Natural killer cell (primary cell): Measurements from ENCODE around the gene CDK5. TPM values are rescaled to one million over a fixed set of nuclear protein-coding genes. Genes with fewer than 3 reads are reported as not detected.
A peak's percentile ranks its signal among the peaks of the same experiment; 100 is the strongest.

Experiments
- ATAC-seq, 3 donors: fragments of 150-1000 bp in 2 of 3; fragments of 200-7000 bp in 1 of 3; cut with Tn5 transposase; 1 replicate in 1 of 3; 2 replicates in 2 of 3; pipeline ENCODE4 v1.10.0; 2021; ENCODE audit warnings: mild to moderate bottlenecking in 2 of 3, moderate library complexity in 2 of 3
- DNase-seq, 2 donors: peaks; one replicate each; pipeline versions ENCODE4 v3.0.0 to v3.0.0-alpha.2; 2013 to 2021; ENCODE audit warnings: mixed read lengths in 1 of 2
- H3K27ac ChIP-seq: one replicate; pipeline ENCODE4 v1.5.1; 2013; ENCODE audit warnings: mild to moderate bottlenecking, low read length
- H3K27me3 ChIP-seq: one replicate; pipeline ENCODE4 v1.6.1; 2013; ENCODE audit warnings: low read length; ENCODE audit not compliant: control insufficient read depth, insufficient read depth
- H3K36me3 ChIP-seq: one replicate; pipeline ENCODE4 v1.6.1; 2013; ENCODE audit warnings: low read length; ENCODE audit not compliant: control insufficient read depth, insufficient read depth
- H3K4me1 ChIP-seq: one replicate; pipeline ENCODE4 v1.6.1; 2013; ENCODE audit warnings: low read length; ENCODE audit not compliant: control insufficient read depth, insufficient read depth
- H3K4me3 ChIP-seq: one replicate; pipeline ENCODE4 v1.5.1; 2013; ENCODE audit warnings: low read length
- H3K9me3 ChIP-seq: one replicate; pipeline ENCODE4 v1.6.1; 2013; ENCODE audit warnings: low read length; ENCODE audit not compliant: control insufficient read depth, insufficient read depth
- H3K27ac Mint-ChIP-seq, 2 donors: one replicate each; pipeline ENCODE4 v1.8.0; 2022; ENCODE audit warnings: mild to moderate bottlenecking in 2 of 2, mixed read lengths in 2 of 2, moderate library complexity in 1 of 2
- H3K27me3 Mint-ChIP-seq, 2 donors: one replicate each; pipeline ENCODE4 v1.8.0; 2022; ENCODE audit warnings: low read depth in 2 of 2, mixed read lengths in 2 of 2
- H3K36me3 Mint-ChIP-seq: one replicate; pipeline ENCODE4 v1.8.0; 2022; ENCODE audit warnings: mixed read lengths
- H3K4me1 Mint-ChIP-seq, 2 donors: one replicate each; pipeline ENCODE4 v1.8.0; 2022; ENCODE audit warnings: mixed read lengths in 2 of 2
- H3K4me3 Mint-ChIP-seq: one replicate; pipeline ENCODE4 v1.8.0; 2022; ENCODE audit warnings: mild to moderate bottlenecking, moderate library complexity, mixed read lengths
- H3K9me3 Mint-ChIP-seq, 2 donors: one replicate each; pipeline ENCODE4 v1.8.0; 2022; ENCODE audit warnings: mixed read lengths in 2 of 2
- WGBS: methylation state at CpG from one replicate; pipeline ENCODE4 v1.1.7; 2013; ENCODE audit warnings: missing lambda C conversion rate; ENCODE audit not compliant: insufficient coverage; 5-methylcytosine and 5-hydroxymethylcytosine counted together
- intact Hi-C: fragments of 100-400 bp; cut with micrococcal nuclease; formaldehyde crosslinking; loops from one replicate; pipeline ENCODE4 v1.14.2; 2022
- total RNA-seq, 4 donors: library from RNA; stranded (reverse); fragments of 120-200 nt in 1 of 4; gene quantifications; one replicate each; pipeline versions ENCODE4 v1.2.3 to v1.2.4, GENCODE V29; 2013 to 2022
- TF ChIP-seq, protein P1 (sequence below): fragments of 200-600 bp; IDR thresholded peaks from one replicate; pipeline ENCODE4 v1.8.0; 2022; ENCODE audit warnings: antibody characterized with exemption

Gene CDK5
- total RNA-seq, 3 donors from 2014 or later (not counting 1 experiment from before 2014, with no cell fraction given), result 6.2 to 8.0 (median 6.6) TPM

DNA sequence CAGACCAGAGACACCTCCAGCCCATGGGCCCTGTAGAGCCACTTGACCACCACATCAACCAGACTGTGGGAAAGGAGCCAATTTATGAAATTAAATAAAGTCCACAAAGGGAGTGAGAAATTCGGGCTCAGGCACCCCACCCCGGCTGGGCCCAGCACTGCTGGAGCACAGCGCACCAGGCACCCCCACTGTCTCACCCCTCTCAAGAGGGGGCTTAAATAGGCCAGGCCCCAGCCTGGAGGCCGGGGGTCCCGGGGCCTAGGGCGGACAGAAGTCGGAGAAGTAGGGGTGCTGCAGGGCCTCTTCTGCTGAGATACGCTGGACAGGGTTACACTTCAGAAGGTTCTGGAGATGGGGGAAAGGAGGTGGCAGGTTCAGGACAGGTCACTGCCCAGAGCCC, 3.9 kb downstream of the CDK5 start:
- no peaks in the 10 kb centered on the region for H3K36me3 Mint-ChIP-seq
- DNase-seq (no peak), ATAC-seq (no peak)
- peaks cover 21% of the 10 kb centered on the region for H3K4me1 ChIP-seq
- H3K27ac Mint-ChIP-seq, result no peak overlapping the region
- no peaks in the 10 kb centered on the region for H3K36me3 ChIP-seq
- no peaks in the 10 kb centered on the region for H3K27me3 ChIP-seq
- TF ChIP-seq, protein P1, sequence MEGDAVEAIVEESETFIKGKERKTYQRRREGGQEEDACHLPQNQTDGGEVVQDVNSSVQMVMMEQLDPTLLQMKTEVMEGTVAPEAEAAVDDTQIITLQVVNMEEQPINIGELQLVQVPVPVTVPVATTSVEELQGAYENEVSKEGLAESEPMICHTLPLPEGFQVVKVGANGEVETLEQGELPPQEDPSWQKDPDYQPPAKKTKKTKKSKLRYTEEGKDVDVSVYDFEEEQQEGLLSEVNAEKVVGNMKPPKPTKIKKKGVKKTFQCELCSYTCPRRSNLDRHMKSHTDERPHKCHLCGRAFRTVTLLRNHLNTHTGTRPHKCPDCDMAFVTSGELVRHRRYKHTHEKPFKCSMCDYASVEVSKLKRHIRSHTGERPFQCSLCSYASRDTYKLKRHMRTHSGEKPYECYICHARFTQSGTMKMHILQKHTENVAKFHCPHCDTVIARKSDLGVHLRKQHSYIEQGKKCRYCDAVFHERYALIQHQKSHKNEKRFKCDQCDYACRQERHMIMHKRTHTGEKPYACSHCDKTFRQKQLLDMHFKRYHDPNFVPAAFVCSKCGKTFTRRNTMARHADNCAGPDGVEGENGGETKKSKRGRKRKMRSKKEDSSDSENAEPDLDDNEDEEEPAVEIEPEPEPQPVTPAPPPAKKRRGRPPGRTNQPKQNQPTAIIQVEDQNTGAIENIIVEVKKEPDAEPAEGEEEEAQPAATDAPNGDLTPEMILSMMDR, result no peak
- intact Hi-C loops, result no loop called here
- no peaks in the 10 kb centered on the region for H3K9me3 Mint-ChIP-seq
- WGBS, result 89% methylated on average over 8 of the region's 8 CpGs
- H3K27ac ChIP-seq, result no peak overlapping the region
- peaks cover 14 to 25% of the 10 kb centered on the region in 2 donors for H3K4me1 Mint-ChIP-seq
- no peak overlapping the region for H3K4me3 Mint-ChIP-seq
- peaks cover 0 to 9% of the 10 kb centered on the region in 2 donors for H3K27me3 Mint-ChIP-seq
- H3K4me3 ChIP-seq, result no peak overlapping the region
- H3K9me3 ChIP-seq, result no peaks in the 10 kb centered on the region

DNA sequence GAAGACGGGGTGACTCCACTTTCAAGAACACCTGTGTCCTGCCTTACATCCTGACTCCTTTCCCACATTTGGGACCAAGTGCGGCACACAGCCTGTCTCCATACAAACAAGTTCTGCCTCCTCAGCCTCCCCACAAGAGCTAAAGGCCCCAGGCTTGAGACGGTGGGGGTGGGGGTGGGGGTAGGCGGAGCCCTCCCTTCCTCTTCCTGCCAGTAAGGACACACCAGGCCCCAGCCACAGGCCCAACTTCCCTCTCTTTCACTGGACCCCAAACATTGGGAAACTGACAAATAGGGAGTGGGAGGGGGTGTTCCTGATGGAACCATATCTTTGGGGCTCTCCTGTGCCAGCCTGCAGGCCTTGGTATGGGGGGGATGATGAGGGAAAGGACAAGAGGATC, 4.6 kb downstream of the CDK5 start:
- H3K27ac Mint-ChIP-seq, result no peak overlapping the region
- Histone ChIP-seq H3K27ac (no peak overlapping the region), H3K9me3 (no peaks in the 10 kb centered on the region), H3K27me3 (no peaks in the 10 kb centered on the region), H3K4me1 (peaks cover 15% of the 10 kb centered on the region), H3K4me3 (no peak overlapping the region), H3K36me3 (no peaks in the 10 kb centered on the region)
- no peaks in the 10 kb centered on the region for H3K9me3 Mint-ChIP-seq
- DNase-seq, result no peak
- H3K4me1 Mint-ChIP-seq, result peaks cover 9 to 25% of the 10 kb centered on the region in 2 donors
- H3K4me3 Mint-ChIP-seq, result no peak overlapping the region
- 83% methylated on average over 1 of the region's 4 CpGs for WGBS
- TF ChIP-seq, protein P1, result no peak
- H3K27me3 Mint-ChIP-seq, result peaks cover 0 to 9% of the 10 kb centered on the region in 2 donors
- no peak for ATAC-seq
- intact Hi-C loops, result no loop called here
- H3K36me3 Mint-ChIP-seq, result no peaks in the 10 kb centered on the region

DNA sequence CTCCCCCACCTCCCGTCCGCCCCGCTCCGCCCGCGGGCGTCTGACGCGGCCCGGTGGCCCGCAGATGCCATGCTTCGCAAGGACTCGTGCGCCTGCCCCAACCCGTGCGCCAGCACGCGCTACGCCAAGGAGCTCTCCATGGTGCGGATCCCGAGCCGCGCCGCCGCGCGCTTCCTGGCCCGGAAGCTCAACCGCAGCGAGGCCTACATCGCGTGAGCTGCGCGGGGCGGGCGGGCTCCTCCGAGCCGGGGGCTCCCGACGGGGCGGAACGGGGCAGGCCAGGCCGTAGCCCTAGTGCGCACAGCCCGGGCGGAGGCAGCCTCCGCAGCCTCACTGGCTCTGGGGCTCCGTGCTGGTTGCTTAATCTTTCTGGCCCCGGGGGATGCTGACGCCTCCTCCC, 6.6 kb downstream of the CDK5 start:
- Mint-ChIP-seq H3K36me3 (no peaks in the 10 kb centered on the region), H3K27me3 (peaks cover 0 to 9% of the 10 kb centered on the region in 2 donors), H3K27ac (no peak overlapping the region), H3K4me3 (no peak overlapping the region), H3K9me3 (no peaks in the 10 kb centered on the region), H3K4me1 (peaks cover 0 to 10% of the 10 kb centered on the region in 2 donors)
- Histone ChIP-seq H3K36me3 (no peaks in the 10 kb centered on the region), H3K27ac (no peak overlapping the region), H3K4me1 (peaks cover 4% of the 10 kb centered on the region), H3K9me3 (no peaks in the 10 kb centered on the region), H3K27me3 (no peaks in the 10 kb centered on the region), H3K4me3 (no peak overlapping the region)
- 2% methylated on average over 50 of the region's 50 CpGs for WGBS
- DNase-seq (peak; percentile 32 to 84), ATAC-seq (peak; percentile 57 to 89 (median 83))
- intact Hi-C loops, result no loop called here
- TF ChIP-seq, protein P1, result no peak

DNA sequence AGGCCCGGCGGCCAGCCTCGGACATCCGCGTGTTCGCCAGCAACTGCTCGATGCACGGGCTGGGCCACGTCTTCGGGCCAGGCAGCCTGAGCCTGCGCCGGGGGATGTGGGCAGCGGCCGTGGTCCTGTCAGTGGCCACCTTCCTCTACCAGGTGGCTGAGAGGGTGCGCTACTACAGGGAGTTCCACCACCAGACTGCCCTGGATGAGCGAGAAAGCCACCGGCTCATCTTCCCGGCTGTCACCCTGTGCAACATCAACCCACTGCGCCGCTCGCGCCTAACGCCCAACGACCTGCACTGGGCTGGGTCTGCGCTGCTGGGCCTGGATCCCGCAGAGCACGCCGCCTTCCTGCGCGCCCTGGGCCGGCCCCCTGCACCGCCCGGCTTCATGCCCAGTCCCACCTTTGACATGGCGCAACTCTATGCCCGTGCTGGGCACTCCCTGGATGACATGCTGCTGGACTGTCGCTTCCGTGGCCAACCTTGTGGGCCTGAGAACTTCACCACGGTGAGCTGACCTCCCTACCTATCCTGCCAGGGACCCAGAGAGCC, 8.7 kb downstream of the CDK5 start:
- H3K36me3 ChIP-seq, result peaks cover 6% of the 10 kb centered on the region
- peaks cover 0 to 9% of the 10 kb centered on the region in 2 donors for H3K27me3 Mint-ChIP-seq
- peaks cover 0 to 10% of the 10 kb centered on the region in 2 donors for H3K4me1 Mint-ChIP-seq
- no peaks in the 10 kb centered on the region for H3K9me3 Mint-ChIP-seq
- H3K4me3 ChIP-seq, result no peak overlapping the region
- H3K4me3 Mint-ChIP-seq, result no peak overlapping the region
- H3K27ac ChIP-seq, result no peak overlapping the region
- intact Hi-C loops, result no loop called here
- no peaks in the 10 kb centered on the region for H3K36me3 Mint-ChIP-seq
- no peaks in the 10 kb centered on the region for H3K27me3 ChIP-seq
- TF ChIP-seq, protein P1, result no peak
- H3K4me1 ChIP-seq, result peaks cover 4% of the 10 kb centered on the region
- H3K9me3 ChIP-seq, result no peaks in the 10 kb centered on the region
- no peak overlapping the region for H3K27ac Mint-ChIP-seq
- no peak for ATAC-seq
- WGBS, result 94% methylated on average over 38 of the region's 38 CpGs
- DNase-seq, result no peak
